Endometrial microvascular endothelial cells (primary cell): ENCODE measurements around the gene FAM83C. TPM values are rescaled to one million over a fixed set of nuclear protein-coding genes. Genes with fewer than 3 reads are reported as not detected.

ENCODE experiments used
- in situ Hi-C: cut with HindIII; loops from 2 replicates; pipeline ENCODE4 v1.10.0; 2017; ENCODE audit warnings: low sequenced_read_pairs, low pct_unique_long_range_greater_than_20kb; ENCODE audit errors: inconsistent ontology term
- total RNA-seq: library from RNA; depleted of rRNA; stranded (reverse); fragments of >200 nt; gene quantifications from one replicate; pipeline ENCODE4 v1.2.3, GENCODE V29; 2015; ENCODE audit errors: inconsistent ontology term

Gene FAM83C
- total RNA-seq, 1 donor from 2014 or later, result not detected

DNA sequence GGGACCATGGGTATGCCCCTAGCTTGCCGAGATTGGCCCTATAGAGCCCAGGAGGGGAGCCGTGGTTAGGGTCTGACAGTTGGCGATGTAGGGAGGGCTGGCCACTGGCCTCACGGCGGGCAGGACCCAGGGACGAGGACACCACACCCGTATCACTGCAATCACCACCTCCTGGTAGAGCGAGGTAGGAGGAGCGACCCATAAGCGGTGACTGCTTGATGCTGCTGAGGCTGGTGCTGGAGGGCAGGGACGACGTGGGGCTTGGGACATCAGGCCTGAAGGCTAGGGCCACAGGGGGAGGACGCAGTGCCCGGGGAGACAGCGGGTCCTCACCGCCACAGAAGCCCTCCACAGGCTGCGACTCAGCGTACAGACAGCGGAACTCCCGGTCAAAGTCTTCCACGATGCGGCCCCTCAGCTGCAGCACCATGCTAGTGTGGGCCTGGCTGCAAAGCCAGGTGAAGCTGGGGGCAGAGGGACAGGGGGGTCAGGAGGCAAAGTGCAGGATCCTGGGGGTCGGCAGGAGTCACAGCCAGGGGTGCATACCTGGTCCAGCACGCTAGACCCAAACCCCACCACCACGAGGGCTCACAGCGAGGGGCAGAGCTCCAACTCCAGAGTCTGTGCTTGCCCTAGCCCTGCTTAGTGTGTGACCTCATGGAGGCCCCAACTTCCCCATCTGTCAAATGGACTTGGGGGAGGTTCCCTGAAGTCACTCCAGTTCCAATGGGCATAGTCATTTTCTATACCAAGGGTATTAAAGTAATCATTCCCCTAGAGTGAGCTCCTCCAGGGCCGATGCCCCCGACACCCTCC lies 4.5 kb downstream of the FAM83C start:
- in situ Hi-C loops, result no loop called here

DNA sequence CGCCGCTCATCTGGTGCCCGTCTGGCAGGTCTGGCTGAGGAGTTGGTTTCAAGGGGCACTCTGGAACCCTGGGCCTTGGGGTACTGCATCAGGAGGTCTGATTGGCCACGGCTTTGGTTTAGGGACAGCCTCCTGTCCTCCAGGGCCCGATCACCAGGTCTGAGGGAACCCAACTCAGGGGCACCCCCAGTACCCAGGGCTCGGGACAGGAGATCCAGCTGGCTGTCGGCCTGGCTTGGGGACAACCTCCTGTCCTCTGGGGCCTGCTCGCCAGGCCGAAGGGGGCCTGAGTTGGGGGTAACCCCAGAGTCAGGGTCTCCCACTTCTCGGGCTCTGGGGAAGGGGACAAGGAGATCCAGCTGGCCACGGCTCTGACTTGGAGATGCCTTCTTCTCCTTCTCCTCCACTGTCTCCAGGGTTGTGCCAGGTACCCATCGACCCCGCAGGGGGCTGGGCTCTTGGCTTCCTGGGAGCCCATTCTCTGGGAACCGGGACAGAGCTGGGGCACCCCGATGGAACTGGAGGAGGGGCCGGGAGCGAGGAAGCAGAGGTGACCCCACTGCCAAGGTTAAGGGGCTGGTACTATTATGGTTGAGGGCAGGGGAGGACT lies 5.2 kb downstream of the FAM83C start:
- in situ Hi-C loops, result no loop called here

DNA sequence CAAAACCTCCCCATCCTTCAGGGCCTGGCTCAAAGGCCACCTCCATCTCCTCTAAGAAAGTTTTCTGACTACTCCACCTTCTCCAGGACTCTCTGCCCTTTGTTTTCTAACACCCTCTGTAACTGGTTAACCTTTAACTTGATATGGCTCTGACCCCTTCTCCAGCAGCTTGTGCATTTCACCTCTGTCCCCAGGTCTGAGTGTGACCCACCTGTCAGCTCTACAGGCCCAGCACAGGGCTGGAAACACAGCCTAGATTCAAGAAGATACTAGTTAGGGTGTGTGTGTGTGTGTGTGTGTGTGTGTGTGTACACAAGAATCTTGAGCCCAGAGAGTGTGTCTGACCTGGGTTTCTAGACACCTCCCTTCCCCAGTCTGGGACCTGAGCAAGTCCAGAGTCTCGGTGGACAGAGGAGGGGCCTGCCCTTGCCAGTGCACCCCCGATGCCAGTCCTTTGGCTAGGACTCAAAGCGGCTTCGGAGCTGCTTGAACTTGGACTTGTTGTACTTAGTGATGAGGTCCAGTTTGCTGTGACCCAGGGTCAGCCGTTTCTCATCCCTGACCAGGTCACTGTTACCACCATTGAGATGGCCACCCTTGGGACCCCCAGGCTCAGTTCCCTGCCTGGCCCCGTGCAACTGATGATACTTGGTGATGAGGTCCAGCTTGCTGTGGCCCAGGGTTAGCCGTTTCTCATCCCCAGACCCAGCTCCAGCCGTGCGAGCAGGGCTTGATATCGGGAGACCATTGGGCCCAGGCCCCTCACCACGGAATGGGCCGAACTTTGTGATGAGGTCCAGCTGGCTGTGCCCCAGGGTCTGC lies 5.9 kb downstream of the FAM83C start:
- in situ Hi-C loops, result no loop called here

DNA sequence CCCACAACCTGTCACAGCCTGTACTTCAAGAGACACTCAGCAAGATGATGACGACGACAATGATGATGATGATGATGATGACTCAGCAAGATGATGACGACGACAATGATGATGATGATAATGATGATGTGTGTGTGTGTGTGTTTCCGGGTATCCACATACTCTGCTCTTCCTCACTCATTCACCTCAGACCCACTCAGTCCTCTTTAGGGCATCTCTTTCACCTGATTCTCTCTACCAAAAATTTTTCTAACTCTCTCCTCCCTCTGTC lies 6.5 kb downstream of the FAM83C start:
- in situ Hi-C loops, result no loop called here

- in situ Hi-C loops, result no loop called here
These were observed 7.0 kb downstream of the FAM83C start for GRCh38 chr20:35284992-35285805.

DNA sequence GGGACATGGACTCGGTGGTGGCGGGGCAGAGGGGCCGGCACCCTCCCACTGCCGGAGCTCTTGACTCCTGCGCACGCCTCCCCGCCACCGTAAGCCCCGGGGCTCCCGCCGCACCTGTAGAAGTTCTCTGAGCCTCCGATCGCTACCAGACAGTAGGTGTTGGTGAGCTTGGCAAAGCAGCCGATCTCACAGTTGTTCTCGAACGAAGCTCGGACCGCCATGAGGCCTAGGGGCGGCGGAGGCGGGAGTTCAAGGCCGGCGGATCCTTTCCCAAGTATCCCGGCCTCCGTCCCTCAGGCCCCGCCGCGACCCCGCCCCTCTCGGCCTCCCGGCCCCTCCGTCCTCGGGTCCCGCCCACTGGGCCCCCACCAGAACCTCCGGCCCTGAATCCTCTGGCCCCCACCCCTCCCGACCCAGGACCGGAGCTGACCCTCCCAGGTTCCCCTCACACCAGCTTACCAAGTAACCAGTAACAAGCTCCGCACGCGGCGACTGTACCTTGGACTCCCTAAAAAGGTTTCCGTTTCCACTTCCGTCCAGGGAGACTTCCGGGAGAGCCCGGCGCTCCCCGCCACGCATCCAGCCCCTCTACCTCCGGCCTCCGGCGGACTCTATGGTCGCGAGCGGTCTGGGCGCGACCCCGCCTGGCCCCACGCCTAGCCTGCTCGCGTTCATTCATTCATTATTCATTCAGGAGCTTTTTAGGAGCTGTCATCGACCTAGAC lies 7.8 kb downstream of the FAM83C start, which contains the start of gene EIF6:
Gene EIF6, minus strand, starts transcription at position 506 of the 725 bp plus-strand sequence. Its CDS starts 285 bp downstream, at position 221.
- in situ Hi-C loops, result no loop called here

- in situ Hi-C loops, result no loop called here
These were observed 8.6 kb downstream of the FAM83C start for GRCh38 chr20:35283441-35284266.

GRCh38 chr20:35281506-35282101 lies 10.6 kb downstream of the FAM83C start:
- in situ Hi-C loops, result no loop called here

DNA sequence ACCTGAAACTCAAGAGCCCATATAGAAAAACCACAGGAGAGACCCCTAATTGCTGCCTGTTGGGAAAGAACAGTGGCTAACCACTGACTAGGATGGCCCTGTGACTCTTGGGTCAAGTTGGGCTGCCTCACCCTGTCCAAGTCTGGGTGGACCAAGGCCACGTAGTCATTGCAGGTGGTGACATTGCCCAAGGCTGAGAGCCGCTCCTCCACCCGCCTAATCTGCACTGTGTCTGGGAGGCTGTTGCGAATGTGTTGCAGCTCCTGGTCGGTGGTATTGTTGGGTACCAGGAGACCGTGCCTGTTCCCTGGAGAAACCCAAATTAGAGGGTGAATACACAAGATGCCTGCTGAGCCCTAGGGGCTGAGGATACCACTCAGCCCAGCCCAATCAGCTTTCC lies 11.7 kb downstream of the FAM83C start:
- in situ Hi-C loops, result no loop called here

- in situ Hi-C loops, result no loop called here
These were observed 12.6 kb downstream of the FAM83C start for GRCh38 chr20:35279533-35280174.

GRCh38 chr20:35279040-35279439 lies 13.2 kb downstream of the FAM83C start:
- in situ Hi-C loops, result no loop called here

GRCh38 chr20:35277531-35278395 lies 14.5 kb downstream of the FAM83C start, which contains the start of gene MMP24OS:
MMP24OS (minus strand) TSS chr20:35278122; CDS start chr20:35277929, 193 bp downstream.
- in situ Hi-C loops, result no loop called here

- in situ Hi-C loops, result no loop called here
These were observed 15.1 kb downstream of the FAM83C start for GRCh38 chr20:35277127-35277526.

DNA sequence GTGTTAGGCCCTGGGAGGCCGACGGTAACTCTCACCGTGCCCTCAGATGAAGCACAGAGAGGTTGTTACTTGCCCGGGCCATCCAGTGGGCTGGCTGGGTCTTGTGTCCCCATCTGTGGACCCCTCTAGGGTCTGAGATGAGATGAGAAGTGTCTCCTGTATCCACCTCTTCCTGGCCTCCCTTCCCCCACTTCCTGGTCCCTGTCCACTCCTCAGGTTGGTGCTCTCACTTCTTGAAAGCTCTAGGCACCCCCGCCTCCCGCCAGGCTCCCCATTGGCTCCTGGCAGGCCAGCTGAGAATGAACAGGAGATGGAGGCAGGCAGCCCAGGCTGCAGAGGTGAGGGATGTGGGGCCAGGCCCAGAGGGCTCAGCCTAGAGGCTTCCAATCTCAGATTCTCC lies 15.8 kb downstream of the FAM83C start:
- in situ Hi-C loops, result no loop called here

- in situ Hi-C loops, result no loop called here
These were observed 16.4 kb downstream of the FAM83C start for GRCh38 chr20:35275741-35276251.
